ENCODE measurements around the gene FBXO36.

The FBXO36 gene

GRCh38 chr2:230053753-230054478 lies 131.6 kb downstream of the FBXO36 start:
- no peak for DNase-seq

GRCh38 chr2:230060672-230061293 lies 138.5 kb downstream of the FBXO36 start:
- no peak for DNase-seq

Data from CD4-positive, alpha-beta T cell treated with Interleukin-21 for 1 hour (primary cell).